ENCODE results near the gene EDIL3.

Gene EDIL3

GRCh38 chr5:83946516-83946915 lies 438.2 kb downstream of the EDIL3 start:
- DNase-seq, result no peak

- no peak for DNase-seq
These were observed 442.5 kb downstream of the EDIL3 start for GRCh38 chr5:83942155-83942554.

GRCh38 chr5:83937837-83938236 lies 446.8 kb downstream of the EDIL3 start:
- no peak for DNase-seq

DNA sequence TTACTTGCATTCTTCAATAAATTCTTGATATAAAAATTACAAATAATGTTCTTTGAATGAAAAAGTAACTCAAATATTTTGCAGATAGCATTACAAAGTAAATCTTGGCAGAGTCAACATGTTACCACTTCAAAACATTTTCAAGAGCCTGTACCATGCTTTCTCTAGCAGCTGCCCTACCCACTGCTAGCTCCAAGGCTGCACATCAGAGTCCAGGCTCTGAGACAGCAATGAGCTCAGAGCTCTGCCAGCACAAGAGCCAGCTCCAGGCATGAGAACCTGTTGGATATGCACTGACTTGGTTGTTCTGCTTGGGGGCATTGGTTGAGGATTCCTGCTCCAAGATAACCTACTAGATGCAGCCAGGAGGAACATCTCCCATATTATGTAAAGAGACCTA lies 452.7 kb downstream of the EDIL3 start:
- no peak for DNase-seq

GRCh38 chr5:83927140-83927733 lies 457.4 kb downstream of the EDIL3 start:
- DNase-seq, result peak; percentile 39 to 56

- DNase-seq, result no peak
These were observed 458.7 kb downstream of the EDIL3 start for GRCh38 chr5:83925955-83926337.

- no peak for DNase-seq
These were observed 459.2 kb downstream of the EDIL3 start for GRCh38 chr5:83925321-83925954.

DNA sequence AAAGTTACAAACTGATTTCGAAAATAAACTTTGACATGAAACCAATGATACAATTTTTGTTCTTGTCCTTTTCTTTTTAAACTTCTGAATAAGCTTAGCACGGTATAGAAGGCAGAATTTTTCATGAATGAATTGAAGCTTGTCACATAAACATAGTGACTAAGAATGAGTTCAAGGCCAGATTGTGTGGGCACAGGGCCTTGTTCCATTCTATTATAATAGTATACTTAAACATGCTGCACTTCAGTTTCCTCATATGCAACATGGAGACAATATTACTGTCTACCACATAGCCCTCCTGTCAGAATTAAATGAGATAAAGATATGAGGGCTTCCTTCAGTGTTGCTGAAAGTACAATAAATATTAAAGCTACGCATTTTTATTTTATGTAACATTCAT lies 459.8 kb downstream of the EDIL3 start:
- no peak for DNase-seq

DNA sequence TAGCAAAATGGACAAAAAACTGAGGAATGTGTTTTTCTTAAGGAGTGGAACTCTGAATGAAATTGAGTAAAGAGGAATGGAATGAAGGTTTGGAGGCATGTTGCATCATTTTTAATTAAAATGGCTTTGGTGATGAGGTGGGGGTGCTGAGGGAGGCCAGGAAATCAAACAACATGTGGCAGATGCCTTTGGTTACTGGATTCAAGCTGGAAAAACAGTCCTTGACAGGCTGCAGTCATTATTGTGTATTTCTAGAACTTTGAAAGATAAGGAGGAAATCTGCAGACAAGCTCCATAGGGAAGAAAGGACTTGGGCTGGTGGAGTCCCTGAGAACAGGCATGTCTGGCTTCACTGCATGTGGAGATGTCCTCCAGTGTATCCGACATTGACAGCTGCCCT lies 460.5 kb downstream of the EDIL3 start:
- no peak for DNase-seq

DNA sequence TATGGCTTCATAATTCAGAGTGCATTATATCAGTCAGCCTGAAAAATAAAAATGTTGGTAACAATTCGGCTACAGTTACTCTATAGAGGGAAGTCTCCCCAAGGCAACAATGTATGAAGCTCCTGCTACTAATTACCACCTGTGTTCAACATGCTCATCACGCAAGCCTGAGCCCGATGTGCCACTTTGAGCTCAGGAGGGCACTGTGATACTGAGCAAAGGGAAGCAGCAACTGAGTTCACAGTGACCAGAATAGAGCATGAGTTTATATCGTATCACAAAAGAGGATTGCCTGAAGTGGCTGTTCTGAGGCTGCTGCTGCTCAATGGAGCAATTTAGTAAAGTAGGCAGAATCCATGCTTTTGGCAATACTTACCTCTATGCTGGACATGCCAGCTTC lies 462.0 kb downstream of the EDIL3 start:
- DNase-seq, result no peak

DNA sequence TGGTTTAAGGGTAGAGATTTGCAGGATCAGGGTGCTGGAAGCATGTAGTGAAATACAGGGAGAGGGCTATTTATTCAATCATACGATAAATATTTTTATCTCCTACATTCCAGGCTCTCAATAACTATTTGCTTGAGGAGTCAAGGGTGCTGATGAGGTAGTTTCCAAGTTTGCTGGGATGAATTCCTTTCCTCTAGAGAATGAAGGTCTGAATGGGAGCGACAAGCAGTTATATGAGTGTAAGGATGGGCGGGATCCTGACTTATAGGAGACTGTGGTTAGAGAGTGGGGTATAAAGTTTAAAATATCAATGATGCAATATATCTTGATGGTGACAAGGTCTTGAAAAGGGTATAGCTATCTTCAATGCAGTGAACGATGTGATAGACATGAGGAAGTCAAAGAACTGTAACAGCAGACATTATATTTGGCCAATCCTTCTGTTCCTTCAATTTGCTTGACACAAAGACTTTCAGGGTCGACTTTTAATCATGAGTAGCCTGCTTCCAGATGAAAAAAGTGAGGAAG lies 462.9 kb downstream of the EDIL3 start:
- DNase-seq, result no peak

GRCh38 chr5:83919071-83920041 lies 465.3 kb downstream of the EDIL3 start:
- DNase-seq, result peak in 1 of 2 donors; percentile 36

DNA sequence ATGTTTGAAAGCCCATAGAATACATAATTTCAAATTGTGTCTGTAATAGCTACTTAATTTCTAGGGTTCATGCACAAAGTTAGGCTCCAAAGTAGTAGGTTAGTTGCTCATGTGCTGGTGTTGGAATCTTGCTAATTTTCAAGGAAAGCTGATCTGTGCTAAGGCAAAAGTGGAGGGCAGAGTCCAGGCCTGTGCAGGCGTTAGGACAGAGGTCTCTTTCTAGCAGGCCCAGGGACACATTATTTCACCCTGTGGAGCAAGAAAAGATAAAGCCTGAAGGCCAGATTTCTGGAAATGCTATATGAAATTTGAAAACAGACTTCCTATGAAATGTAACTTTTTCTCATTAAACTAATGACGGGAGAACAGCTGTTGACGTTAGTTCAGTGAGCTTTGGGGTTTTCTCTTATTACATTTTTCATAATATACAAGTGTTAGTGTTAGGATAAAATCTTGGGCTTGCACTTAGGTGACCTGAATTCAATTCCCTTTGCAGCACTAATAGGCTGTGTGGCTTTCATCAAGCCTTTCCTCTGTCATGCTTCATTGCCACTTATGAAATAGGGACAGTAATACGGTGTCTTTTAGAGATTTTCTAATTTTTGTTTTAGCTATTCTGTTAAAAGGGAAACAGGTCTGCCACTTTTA lies 467.3 kb downstream of the EDIL3 start:
- DNase-seq, result no peak

DNA sequence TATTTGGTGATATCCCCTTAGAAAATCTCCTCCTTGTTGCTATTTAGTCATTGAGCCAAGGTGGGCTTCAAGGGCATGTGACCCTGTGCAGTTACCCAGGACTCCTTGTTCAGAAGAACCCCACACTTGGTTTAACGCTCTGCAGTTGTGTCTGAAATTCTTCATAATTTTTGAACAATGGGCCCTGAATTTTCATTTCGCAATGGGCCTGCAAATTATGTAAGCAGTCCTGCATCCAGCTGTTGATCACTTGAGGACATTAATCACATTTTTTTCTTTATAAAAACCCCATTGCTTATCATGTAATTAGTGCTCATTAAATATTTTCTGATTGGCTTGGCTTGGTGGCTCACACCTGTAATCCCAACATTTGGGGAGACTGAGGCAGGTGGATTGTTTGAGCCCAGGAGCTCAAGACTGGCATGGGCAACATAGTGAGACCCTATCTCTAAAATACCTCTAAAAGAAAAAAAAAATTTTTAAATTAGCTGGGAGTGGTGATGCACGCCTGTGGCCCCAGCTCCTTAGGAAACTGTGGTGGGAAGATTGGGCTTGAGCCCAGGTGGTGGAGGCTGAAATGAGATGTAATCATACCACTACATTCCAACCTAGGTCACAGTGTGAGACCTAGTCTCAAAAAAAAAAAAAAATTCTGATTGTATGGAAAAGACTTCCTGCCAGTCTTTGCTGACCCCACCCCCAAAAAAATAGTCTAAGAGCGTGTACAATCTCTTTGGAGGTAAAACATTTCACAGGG lies 469.8 kb downstream of the EDIL3 start:
- no peak for DNase-seq

DNA sequence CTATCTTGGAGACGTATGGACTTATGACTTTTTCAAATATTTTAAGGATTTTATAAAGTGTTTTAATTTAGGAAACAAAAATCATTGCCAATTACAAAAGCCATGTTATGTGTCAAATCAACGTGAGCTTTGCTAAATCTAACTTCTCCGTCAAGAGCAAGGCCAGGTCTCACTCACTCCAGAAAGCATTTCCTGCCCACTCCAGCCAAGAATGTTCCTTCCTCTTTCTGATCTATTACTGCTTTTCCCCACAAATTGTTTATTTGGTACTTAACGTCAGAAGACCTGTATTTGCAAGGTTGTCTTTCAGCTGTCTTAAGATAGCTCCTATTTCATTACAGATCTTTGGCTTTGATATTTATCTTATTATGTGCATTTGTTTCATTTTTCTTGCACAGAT lies 470.5 kb downstream of the EDIL3 start:
- peak; percentile 40 to 48 for DNase-seq

DNA sequence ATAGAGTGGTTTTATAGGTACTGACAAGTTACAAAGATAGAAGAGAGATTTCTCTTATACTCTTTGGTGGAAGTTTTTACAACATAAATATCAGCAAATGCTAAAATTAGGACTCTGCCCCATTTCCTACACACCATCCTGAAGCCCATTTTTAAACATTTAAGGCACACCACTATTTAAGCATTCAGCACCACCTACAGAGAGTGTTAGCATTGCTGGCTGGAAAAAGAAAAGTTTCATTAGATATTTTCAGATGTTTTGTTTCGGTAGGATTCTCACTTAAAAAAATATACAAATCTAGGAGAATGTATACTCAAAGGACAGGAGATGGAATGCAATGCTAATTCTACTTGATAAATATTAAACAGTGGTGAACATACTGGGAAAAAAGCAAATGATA lies 471.1 kb downstream of the EDIL3 start:
- DNase-seq, result no peak

- no peak for DNase-seq
These were observed 473.2 kb downstream of the EDIL3 start for GRCh38 chr5:83911367-83911919.

GRCh38 chr5:83900306-83900705 lies 484.4 kb downstream of the EDIL3 start:
- no peak for DNase-seq

- no peak for DNase-seq
These were observed 485.2 kb downstream of the EDIL3 start for GRCh38 chr5:83899326-83899970.

DNA sequence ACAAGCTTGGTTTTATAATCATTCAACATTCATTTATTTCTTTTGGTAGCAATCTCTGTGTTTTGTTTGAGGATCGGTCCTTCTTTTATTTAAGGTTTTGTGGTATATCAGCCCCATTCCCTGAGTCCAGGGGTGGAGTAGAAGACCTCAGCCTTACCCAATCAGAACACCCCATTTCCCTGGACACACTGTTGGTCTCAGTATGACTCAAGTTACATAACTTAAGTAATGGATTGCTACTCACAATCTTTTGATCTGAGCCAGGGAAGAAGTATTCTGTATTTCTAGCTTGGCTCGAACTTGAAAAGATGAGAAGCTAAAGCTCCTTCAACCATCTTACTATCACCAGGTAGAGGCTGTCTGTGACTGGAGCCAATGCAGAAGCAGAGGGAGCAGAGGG lies 488.8 kb downstream of the EDIL3 start:
- DNase-seq, result no peak

DNA sequence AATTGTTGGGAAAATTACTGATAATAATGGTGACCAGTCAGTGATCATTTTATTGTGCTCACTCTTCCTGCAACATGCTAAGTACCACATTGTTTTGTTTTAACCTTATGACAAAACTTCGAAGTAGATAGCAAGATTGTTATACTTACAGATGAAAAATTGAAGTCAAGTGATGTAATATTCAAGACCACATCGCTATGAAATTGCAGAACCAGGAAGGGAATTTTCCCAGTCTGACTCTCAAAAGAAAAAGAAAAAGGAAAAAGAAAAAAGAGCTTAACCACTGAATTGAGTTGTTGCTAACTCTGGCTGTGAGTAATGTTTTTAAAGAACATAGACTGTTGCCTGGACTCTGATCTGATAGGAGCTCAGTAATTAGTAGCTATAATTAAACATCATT lies 493.4 kb downstream of the EDIL3 start:
- no peak for DNase-seq

Measured in inflammatory macrophage (primary cell).